CD4-positive, alpha-beta T cell treated with Interleukin-15 for 1 hour (primary cell): ENCODE results near the gene MAP3K5.

Experiments
- DNase-seq: peaks from one replicate; pipeline ENCODE4 v3.0.0-alpha.2; 2020

The MAP3K5 gene

DNA sequence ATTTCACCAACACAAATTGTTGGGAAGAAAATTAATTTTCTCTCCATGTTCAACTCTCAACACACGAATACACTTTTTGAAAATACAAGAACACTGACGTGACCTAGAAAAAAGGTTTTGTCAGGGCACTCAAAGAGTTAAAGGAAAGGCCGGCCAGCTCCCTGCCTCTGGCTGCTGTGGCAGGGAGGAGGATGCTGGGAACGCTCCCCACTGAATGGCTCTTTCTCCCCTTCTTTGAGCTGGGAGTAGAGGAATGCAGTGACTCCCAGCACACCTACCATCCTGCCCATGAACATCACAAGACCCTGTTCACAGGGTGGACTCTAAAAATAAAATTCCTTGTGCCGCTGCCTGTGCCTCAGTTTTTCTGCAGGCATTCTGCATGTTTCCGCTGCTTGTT lies 47.0 kb downstream of the MAP3K5 start:
- DNase-seq = no peak

DNA sequence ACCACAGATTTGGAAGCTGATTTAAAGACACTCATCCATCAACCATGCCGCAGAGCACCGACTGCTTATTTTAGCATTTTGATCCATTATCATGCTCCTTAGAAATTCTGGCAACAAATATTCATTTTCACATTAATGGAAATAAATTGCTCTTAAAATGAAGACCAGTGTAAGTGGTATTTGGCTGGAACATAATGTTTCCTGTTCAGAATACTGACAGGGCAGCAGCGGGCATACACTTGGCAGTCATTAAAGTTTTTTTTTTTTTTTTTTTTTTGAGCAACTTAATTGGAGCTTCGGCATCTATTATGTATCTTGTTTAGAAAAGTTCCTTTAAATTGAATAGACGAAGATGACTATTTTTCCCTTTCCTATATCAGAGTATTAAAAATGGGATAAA lies 47.4 kb downstream of the MAP3K5 start:
- no peak for DNase-seq

DNA sequence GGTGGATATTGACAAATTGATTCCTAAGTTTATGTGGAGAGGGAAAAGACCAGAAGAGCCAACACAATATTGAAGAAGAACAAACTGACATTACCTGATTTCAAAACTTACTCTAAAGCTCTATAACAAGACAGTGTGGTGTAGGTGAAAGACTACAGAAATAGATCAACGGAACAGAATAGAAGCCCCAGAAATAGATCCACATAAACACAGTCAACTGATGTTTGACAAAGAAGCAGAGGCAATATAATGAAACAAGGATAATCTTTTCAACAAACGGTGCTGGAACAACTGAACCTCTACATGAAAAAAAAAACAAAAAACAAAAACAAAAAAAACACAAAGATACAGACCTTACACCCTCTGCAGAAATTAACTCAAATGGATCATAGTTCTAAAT lies 50.2 kb downstream of the MAP3K5 start:
- no peak for DNase-seq

DNA sequence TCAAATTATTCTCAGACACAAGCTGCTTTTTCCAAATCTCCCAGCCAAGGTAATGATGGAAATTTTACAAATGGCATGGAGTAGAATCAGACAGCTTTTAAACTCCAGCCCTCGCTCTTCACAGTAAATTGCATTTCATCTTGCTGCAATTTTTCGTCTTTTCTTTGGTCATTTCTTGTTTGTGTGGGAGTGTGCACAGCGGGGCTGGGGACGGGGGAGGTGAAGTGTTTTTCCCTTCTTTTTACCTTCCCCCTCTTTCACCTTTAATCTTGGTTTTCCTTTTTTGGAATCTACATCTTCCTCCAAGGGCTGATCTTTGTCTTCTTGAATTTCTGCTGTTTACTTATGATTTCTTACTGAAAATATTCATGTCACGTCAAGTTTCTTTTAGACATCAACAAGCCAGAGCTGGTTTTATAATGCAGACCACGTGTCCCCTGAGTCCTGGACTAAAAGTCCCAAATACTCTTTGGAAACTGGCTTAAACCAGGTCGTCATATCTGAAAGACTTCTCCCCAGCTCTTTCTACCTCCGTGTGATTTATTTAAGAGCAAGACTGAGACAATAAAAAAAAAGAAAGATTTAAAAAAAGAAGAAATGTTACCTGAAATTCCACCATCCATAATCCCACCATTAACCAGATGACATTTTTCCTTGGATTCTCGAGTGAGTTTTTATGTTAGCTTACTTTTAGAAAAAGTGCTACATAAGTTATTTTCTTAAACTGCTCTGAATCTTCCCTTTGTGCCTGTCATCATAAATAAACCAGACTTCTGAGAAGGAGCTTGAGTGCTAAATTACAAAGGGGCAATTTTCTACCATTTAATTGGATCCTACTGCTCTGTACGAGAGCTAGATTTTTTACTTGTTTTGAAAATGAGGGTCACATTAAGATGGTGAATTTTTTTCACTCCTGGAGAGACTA lies 52.0 kb downstream of the MAP3K5 start:
- no peak for DNase-seq

DNA sequence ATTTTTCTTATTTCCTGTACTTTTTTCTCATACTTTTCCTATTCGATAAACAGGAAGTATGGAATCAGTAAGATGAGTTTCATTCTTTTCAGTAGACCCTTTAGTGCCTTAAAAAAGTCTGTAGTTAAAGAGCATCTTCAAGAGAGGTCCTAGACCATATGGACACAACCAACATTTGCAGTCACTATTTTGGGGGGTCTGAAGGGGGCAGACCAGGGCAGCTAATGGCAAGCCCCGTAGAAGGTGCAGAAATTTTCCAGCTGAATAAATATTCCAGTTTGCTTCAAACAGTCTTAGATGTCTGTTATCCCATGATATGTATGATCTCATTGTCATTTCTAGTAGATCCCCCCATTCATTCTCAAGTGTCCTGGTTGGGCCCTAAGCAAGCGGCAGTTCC lies 52.8 kb downstream of the MAP3K5 start:
- DNase-seq = no peak

DNA sequence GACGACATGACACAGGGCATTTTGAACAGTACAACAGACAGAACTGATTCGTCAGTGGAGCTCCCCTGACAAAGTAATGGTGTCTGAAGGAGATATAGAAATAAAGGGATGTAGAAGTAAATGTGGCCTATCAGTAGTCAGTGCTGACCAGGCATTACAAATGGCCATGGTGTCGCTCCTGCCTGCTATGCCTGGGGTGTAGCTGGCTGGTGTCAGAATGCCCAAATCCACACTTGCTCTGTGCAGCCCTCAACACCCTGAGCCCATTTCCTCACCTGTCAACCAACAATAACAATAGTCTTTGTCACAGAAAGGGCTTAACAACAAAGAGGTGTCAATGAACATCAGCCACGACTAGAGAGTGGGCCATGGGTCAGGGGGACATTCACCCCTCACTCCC lies 53.2 kb downstream of the MAP3K5 start:
- no peak for DNase-seq

DNA sequence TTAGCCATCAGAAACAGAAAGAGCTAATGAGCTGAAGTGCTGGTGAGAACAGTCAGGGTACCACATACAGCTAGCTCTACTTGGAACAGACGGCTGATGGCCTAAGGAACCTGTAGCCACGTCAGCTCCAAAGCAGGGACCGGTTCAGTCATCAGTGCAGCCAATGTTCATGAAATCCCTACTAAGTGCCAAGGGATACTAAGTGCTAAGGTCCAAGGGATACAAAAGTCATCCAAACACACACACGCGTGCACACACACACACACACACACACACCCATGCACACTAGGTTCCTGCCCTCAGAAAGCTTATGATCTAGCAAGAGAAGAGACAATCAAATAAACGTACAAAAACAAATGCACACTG lies 53.6 kb downstream of the MAP3K5 start:
- DNase-seq = no peak

DNA sequence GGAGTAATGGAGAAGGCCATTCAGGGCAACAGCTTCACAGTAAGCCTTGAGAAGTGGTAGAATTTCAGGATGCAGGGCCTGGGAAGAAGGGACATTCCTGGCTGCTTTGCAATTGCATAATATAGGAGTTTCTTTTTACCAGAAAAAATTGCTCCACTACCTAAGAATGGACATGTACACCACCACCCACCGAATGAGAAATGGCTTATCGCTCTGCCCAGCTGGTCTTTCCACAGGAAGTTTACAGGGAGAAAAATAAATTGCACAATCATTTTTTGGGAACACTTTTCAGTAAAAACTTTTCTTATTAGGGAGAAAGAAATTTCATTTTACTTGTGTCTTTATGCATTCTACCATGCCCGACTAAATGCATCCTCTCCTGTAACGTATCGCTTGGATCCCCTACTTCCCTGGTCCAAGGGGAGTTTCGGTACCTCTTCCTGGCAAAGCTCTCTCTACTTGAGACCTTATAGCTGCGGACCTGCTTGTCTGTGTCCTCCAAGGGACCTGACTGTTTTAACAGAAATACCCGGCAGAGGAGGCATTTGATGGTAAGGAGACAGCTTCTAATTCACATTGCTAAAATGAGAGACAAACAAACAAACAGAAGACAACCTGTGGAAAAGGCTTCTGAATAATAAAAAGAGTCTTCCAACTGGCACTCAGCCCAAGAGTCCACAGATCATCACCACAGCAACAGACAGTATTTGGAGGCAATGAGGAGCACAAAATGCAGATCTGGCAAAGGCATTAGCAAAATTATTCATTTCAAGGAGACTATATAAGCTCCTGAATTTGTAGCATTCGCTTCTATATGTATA lies 54.2 kb downstream of the MAP3K5 start:
- no peak for DNase-seq

DNA sequence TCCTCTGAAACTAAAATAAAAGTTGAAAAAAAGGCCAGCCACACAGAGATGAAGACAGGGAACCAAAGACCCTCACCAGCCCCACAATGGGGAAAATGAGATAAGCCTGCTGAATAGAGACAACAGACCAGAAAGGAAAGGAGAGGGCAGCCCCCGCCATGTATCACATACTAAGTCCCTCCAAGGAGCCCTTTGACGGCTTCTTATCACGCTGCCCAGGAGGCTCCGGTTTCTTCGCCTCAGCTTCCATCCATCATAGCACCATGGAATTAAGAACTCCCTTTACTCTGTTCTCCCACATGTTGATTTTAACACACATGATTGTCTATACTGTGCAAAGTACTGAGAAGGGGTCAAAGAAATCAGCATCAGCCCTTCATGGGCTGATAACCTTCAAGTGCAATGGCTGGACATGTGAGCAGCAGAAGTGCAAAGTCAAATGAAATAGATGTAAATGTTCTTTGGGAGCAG lies 54.9 kb downstream of the MAP3K5 start:
- DNase-seq = no peak

DNA sequence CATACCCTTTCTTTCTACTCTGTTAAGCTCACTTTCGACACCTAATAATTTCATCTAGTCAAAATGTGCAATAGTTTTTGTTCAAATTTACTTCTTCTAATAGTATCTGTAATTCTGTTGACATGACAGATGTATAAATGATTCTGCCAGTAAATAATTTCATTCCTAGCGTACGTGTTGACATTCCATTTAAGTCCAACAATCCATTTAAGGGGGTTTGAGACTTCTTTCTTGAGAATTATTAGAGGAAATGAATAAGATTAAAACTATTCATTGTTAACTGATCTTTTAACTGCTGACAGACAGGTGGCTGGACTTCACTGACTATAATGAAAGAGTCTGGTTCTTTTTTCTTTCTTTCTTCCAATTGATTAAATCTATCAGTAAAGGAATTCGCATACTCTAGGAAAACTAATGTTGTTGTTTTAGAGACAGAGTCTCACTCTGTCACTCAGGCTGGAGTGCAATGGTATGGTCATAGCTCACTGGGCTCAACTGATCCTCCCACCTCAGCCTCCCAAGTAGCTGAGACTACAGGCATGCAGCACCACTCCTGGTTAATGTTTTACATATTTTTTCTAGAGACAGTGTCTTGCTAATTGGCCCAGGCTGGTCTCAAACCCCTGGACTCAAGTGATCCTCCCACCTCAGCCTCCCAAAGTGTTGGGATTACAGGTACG lies 55.9 kb downstream of the MAP3K5 start:
- no peak for DNase-seq

DNA sequence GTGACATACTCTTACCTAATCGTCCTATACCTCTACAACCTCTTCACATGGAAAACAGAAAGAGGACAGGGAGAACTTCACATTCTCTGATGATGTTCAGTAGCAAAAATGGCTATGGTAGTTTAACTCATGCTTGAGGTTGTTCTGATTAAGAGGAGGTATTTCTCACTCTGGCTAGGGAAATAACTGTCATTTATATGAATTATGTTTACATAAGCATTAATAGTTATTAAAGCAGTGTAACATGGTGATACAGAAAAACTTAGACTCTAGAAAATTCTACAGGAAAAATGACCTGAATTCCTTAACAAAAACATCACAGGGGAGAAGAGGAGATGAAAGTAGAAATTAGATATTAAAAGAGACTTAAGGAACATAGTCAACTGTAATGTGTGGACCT lies 57.3 kb downstream of the MAP3K5 start:
- DNase-seq = no peak

DNA sequence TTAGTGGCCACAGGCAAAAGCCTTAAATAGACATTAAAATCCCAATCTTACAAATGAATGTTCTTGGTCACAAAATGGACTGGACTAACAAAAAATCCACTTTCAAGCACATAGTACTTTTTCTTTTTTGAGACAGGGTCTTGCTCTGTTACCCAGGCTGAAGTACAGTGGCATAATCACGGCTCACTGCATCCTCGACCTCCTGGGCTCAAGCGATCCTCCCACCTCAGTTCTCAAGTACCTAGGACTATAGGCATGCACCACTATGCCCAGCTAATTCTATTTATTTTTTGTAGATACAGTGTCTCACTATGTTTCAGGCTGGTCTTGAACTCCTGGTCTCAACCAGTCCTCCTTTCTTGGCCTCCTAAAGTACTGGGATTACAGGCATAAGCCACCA lies 59.4 kb downstream of the MAP3K5 start:
- no peak for DNase-seq

DNA sequence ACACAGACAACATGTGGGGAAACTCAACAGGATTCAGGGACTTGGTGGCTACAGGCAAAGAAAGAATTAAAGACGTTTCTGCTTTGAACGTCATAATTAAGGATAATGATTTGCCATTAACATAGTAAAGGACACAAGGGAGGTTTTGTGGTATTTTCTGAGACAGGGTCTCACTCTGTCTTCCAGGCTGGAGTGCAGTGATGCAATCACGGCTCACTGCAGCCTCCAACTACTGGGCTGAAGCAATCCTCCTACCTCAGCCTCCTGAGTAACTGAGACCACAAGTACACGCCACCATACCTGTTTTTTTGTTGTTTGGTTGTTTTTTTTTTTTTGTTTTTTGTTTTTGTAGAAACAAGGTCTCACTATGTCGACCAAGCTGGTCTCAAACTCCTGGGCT lies 62.4 kb downstream of the MAP3K5 start:
- DNase-seq = no peak

DNA sequence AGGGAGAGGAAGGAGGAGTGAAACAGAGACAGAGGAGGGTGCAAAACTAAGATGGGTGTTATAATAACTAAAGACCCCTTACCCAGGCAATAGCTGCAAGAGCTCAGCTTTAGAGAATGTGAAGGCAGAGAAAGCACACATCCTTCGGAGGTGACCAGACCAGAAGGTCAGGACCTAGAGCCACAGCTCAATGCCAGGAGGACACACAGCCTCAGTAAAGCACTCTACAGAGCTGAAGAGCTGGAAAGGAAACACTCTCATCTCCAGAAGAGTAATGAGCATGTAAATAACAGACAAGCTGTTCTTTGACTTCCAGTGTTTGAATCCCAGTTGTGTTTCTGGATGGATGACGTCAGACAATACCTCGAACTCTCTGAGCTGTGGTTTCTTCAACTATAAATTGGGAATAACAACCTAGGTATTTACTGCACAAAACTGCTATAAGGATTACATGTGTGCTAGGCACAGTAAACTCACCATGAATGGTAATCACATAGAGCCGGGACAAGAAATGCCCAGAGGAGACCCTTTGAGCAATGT lies 63.2 kb downstream of the MAP3K5 start:
- DNase-seq = no peak

DNA sequence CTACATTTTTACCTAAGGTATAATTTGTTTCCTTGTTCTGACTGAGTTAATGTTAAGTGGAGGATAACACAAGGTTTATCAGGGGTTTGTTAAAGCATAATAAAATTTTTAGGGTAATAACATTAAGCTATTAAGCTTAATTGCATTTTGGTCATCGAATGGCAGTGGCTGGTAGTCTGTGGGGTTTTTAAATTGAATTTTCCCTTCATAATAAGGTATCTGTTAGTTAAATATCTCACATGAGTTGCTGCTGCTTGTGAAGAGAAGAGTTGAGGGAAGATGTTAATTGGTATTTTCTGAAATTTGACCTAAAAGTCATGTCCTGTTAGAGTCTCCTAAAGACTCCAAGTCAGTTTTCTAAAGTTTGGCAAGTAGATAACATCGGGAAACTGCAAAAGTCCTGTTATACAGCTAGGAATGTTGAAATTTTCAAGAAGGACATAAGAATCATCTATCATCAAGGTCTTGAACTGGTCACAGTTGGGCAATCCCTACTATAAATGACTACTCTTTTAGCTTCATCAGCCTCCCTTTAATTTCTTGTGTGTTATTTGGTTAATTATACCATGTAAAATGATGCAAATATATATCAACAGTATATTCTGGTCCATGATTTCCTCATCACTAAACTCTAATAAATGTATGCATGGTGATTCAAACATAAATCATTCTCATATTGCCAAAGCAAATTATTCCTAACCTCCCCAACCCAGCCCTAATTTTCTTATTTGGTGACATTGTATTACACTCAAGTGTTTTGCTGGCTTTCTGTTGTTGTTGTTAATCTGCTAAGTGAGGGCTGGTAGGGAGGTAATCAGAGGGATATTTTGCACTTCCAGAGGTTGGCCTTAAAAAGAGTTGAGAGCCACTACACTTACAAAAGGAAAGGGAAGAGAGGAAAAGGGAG lies 64.0 kb downstream of the MAP3K5 start:
- no peak for DNase-seq

DNA sequence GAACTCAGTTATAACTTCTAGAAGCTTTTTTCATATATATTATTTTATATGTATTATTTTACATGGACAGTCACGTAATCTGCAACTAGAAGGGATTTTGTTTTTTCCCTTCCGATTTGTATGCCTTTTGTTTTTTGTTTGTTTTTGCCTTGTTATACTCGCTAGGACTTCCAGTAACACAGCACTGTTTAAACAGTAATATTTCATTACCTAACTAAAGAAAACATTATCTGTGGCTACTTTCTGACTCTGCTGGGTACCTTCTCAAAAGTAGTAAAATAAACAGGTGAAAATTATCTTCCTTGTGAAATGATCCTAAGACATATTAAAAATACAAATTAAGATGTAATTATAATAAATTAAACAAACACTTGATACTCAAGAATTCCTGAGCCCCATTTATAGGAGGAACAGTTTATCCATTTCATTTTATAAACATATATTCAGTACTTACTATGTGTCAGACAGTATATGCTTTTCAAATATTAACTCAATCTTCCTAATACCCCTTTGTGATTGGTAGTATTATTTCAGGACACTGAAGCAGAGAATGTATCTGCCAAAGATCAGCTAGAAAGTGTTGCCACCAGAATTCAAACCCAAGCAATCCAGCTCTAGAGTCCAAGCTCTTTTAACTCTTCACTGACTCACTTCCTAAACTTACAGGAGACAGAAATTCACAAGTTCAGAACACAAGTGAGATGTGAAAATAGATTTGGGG lies 65.3 kb downstream of the MAP3K5 start:
- no peak for DNase-seq

DNA sequence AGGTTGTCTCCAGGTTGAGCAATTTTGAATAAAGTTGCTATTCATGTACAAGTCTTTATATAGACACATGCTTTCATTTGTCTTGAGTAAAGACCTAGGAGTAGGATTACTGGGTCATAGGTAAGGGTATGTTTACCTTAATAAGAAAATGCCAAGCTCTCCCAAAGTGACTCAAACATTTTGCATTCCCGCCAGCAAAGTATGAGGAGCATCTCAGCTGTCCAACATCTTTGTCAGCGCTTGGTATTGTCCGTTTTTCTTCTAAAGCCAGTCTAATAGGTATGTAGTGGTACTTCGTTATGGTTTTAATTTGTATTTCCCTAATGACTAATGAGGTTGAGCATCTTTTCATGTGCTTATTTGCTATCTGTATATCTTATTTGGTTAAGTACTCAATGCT lies 67.2 kb downstream of the MAP3K5 start:
- no peak for DNase-seq

DNA sequence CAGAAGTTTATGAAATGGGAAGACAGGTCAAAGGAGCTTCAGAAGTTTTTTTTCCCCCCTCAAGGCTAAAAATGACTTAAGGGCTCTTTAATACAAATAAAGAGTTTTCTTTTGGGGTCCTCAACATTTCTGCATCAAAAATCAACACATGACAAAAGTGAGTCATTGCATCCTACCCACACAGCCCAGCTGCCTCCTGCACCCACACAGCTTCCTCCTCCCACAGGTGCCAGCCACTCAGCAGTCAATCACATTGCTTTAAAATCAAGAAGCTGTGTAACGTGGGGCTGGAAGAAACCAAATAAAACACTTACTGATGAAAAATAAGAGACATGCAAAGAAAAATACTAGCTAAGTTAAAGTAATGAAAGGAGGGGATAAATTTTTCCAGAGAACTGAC lies 68.5 kb downstream of the MAP3K5 start:
- DNase-seq = no peak

DNA sequence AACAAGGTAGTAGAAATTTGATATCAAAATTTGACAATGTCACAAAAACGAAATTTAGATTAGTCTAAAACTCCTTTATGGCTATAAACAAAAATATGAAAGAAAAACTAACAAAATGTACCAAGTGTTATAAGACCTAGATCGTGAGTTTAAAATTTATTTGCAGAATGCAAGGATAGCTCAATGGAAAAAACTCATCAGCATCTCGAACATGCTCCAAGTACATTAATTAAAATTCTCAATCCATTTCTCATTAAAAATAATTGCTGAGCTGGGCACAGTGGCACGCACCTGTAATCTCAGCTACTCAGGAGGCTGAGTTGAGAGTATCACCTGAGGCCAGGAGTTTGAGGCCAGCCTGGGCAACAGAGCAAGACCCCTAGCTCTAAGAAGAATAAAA lies 70.8 kb downstream of the MAP3K5 start:
- no peak for DNase-seq

DNA sequence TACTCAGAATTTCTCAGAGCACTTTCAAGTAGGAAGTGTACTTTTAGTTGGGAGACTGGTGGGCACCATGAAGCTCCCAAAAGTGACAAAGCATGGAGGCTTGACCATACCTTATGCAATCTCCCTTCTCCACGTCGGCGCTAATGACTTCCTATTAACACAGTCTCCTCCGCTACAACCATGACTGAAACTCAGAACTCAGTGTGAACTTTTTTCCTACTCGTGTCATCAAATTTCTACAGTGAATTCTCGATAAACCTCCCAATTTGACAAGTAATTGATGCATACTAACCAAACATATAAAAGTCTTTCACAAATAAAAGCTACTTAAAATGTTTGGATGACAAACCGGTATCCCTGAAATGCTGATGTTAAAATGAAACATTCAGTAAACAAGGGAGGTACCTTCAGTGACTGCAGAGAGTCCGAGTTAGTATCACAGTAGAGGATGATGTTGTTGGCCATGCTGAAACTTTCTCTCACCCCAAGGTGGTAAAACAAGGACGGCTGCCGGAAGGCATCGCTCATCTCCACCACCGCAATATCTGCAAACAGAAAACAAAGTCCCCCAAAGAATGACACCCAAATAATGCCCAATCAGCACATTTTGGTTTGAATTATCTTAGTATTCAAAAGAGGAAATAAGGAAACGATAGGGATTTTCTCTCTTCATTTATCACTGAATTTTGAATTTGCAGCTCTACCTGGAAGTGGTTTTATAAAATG lies 72.1 kb downstream of the MAP3K5 start:
- no peak for DNase-seq
